OCI-LY7 (cell line): Measurements from ENCODE around the gene RXFP2. TPM values are rescaled to one million over a fixed set of nuclear protein-coding genes. Genes with fewer than 3 reads are reported as not detected.
A peak's percentile ranks its signal among the peaks of the same experiment; 100 is the strongest.

Experiments used
- BruUV-seq: library from RNA; stranded (reverse); fragments of 400-500 nt; replicated peaks from 2 replicates; lab custom pipeline; 2021; lab: Mats Ljungman, UMichigan
- CTCF ChIA-PET: fragments of 300-600 bp; sonication (Branson Sonifier 250); formaldehyde crosslinking; loops from one replicate; lab custom pipeline; 2022; ENCODE audit warnings: antibody characterized with exemption; ENCODE audit not compliant: unreplicated experiment; lab: Charles Lee
- POLR2A ChIA-PET: fragments of 300-600 bp; sonication (Branson Sonifier 250); formaldehyde crosslinking; loops from one replicate; lab custom pipeline; 2022; ENCODE audit warnings: antibody characterized with exemption; lab: Charles Lee
- DNase-seq: peaks from one replicate; pipeline ENCODE4 v3.0.0-alpha.2; 2015; ENCODE audit warnings: low spot score
- H2AFZ ChIP-seq: fragments of 200-600 bp; sonication (generic), shearing (Covaris generic); 2 replicates; pipeline ENCODE4 v1.6.1; 2014; ENCODE audit warnings: mild to moderate bottlenecking, antibody characterized with exemption, low read length, moderate library complexity
- H3K27ac ChIP-seq: fragments of 200-600 bp; sonication (generic); 2 replicates; pipeline ENCODE4 v1.5.1; 2014; ENCODE audit warnings: mixed run types, low read depth, mild to moderate bottlenecking, moderate library complexity, low read length, inconsistent platforms; ENCODE audit not compliant: poor library complexity, severe bottlenecking
- H3K36me3 ChIP-seq: fragments of 200-600 bp; sonication (generic); 2 replicates; pipeline ENCODE4 v1.6.1; 2014; ENCODE audit warnings: mild to moderate bottlenecking, antibody characterized with exemption, low read length, moderate library complexity, mixed read lengths; ENCODE audit not compliant: insufficient read depth
- H3K4me1 ChIP-seq: fragments of 200-600 bp; sonication (generic); 2 replicates; pipeline ENCODE4 v1.5.1; 2014; ENCODE audit warnings: mild to moderate bottlenecking, low read length; ENCODE audit not compliant: insufficient read depth, poor library complexity, severe bottlenecking
- H3K4me2 ChIP-seq: fragments of 200-600 bp; sonication (generic); 2 replicates; pipeline ENCODE4 v1.6.1; 2014; ENCODE audit warnings: mild to moderate bottlenecking, low read length
- H3K4me3 ChIP-seq: fragments of 200-600 bp; sonication (generic); 2 replicates; pipeline ENCODE4 v1.5.1; 2014; ENCODE audit warnings: mild to moderate bottlenecking, low read depth, low read length; ENCODE audit not compliant: poor library complexity, severe bottlenecking
- H3K79me2 ChIP-seq: fragments of 200-600 bp; sonication (generic); 2 replicates; pipeline ENCODE4 v1.6.1; 2016; ENCODE audit warnings: low read depth, mild to moderate bottlenecking, low read length, moderate library complexity, mixed read lengths; ENCODE audit not compliant: insufficient read depth
- H3K9me2 ChIP-seq: fragments of 200-600 bp; sonication (generic); 2 replicates; pipeline ENCODE4 v1.6.1; 2016; ENCODE audit warnings: mild to moderate bottlenecking, low read length, mixed read lengths; ENCODE audit not compliant: insufficient read depth
- H3K9me3 ChIP-seq: fragments of 200-600 bp; sonication (generic); 2 replicates; pipeline ENCODE4 v1.6.1; 2014; ENCODE audit warnings: mild to moderate bottlenecking, mixed run types, low read length, mixed read lengths
- H4K20me1 ChIP-seq: fragments of 200-600 bp; sonication (generic); 2 replicates; pipeline ENCODE4 v1.6.1; 2014; ENCODE audit warnings: mild to moderate bottlenecking, antibody characterized with exemption, low read length, moderate library complexity, mixed read lengths; ENCODE audit not compliant: insufficient read depth
- CTCF ChIP-seq: fragments of 200-600 bp; sonication (generic); conservative IDR thresholded peaks from 2 replicates; pipeline ENCODE4 v1.5.1; 2014; ENCODE audit warnings: mild to moderate bottlenecking, antibody characterized with exemption, low read length, moderate library complexity, mixed read lengths
- EZH2phosphoT487 ChIP-seq: fragments of 200-600 bp; sonication (generic); IDR thresholded peaks from 2 replicates; pipeline ENCODE4 v1.6.1; 2018; ENCODE audit warnings: low read depth, borderline replicate concordance, mild to moderate bottlenecking, mixed run types, antibody characterized with exemption, low read length, moderate library complexity, mixed read lengths
- intact Hi-C: fragments of 100-400 bp; cut with micrococcal nuclease; formaldehyde crosslinking; loops from one replicate; pipeline ENCODE4 v1.10.0; 2022; ENCODE audit not compliant: unreplicated experiment
- total RNA-seq, 2 experiments: library from RNA; depleted of rRNA in 1 of 2; stranded (reverse); fragments of >200 nt in 1 of 2; shearing (Covaris generic) in 1 of 2; gene quantifications; 2 replicates each; pipeline ENCODE4 v1.2.3, GENCODE V29; 2014 to 2022

RXFP2 gene
- total RNA-seq, 2 experiments from 2014 or later, result not detected

DNA sequence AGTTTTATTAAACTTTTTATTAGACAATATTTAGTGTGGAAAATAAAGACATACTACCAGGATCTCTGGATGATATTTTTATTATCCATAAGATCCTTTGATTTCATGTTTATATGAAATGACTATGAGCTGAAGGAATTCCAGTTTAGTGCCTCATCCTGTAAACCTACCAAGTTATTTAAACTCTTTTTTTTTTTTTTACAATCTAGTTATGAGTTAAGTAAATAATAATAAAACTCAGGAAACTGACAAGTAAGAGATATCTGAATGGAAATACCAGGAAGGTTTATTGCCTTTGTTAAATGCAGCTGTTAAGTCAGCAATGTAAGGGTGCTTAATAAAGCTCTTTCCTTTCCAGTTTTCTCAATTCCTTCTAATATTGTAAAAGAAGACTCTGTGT lies 53.9 kb downstream of the RXFP2 start:
- Histone ChIP-seq H3K9me2 (no peaks in the 10 kb centered on the region), H3K4me1 (no peaks in the 10 kb centered on the region), H2AFZ (no peak overlapping the region), H3K27ac (no peak overlapping the region), H4K20me1 (no peaks in the 10 kb centered on the region), H3K4me2 (no peak overlapping the region), H3K79me2 (no peaks in the 10 kb centered on the region), H3K4me3 (no peak overlapping the region), H3K9me3 (no peaks in the 10 kb centered on the region), H3K36me3 (no peaks in the 10 kb centered on the region)
- TF ChIP-seq EZH2phosphoT487, result no peak
- no peak for TF ChIP-seq CTCF
- no peak for DNase-seq
- intact Hi-C loops, result no loop called here
- ChIA-PET POLR2A (no interaction called here), CTCF (no interaction called here)
- no TSS peak for BruUV-seq

DNA sequence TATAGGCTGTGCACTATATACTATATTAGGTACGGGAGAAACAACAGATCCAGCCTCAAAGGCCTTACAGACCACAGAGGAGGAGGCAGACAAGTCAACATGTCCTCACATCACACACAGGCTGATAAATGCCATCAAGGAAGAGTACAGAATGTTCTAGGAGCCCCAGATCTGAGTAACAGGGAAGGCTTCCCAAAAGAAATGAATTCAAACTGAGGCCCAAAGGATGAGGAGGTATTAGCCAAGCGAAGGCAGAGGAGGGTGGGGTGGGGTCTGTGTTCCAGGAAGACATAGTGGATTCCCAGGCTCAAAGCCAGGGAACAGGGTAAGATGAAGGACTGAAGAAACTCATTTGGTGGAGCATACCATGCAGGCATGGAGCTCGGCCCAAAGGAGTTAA lies 55.1 kb downstream of the RXFP2 start:
- no peak overlapping the region for H3K4me2 ChIP-seq
- no peaks in the 10 kb centered on the region for H4K20me1 ChIP-seq
- no peak overlapping the region for H3K4me3 ChIP-seq
- H2AFZ ChIP-seq, result no peak overlapping the region
- TF ChIP-seq CTCF, result no peak
- TF ChIP-seq EZH2phosphoT487, result no peak
- H3K9me2 ChIP-seq, result no peaks in the 10 kb centered on the region
- no peaks in the 10 kb centered on the region for H3K79me2 ChIP-seq
- H3K9me3 ChIP-seq, result no peaks in the 10 kb centered on the region
- BruUV-seq, result no TSS peak
- no peaks in the 10 kb centered on the region for H3K4me1 ChIP-seq
- no peak overlapping the region for H3K27ac ChIP-seq
- no peaks in the 10 kb centered on the region for H3K36me3 ChIP-seq
- CTCF ChIA-PET, result no interaction called here
- intact Hi-C loops, result no loop called here
- POLR2A ChIA-PET, result interaction anchor here (0.8 kb wide), 1 partner anchor 14 kb away, joined by 3 read pairs; no protein-coding TSS in a partner anchor
- DNase-seq, result no peak

GRCh38 chr13:31797154-31797775 lies 57.9 kb downstream of the RXFP2 start:
- Histone ChIP-seq H4K20me1 (no peaks in the 10 kb centered on the region), H3K9me2 (no peaks in the 10 kb centered on the region), H3K4me2 (no peak overlapping the region), H3K36me3 (no peaks in the 10 kb centered on the region), H3K27ac (no peak overlapping the region), H3K9me3 (no peaks in the 10 kb centered on the region), H2AFZ (no peak overlapping the region), H3K4me3 (no peak overlapping the region), H3K4me1 (no peaks in the 10 kb centered on the region), H3K79me2 (no peaks in the 10 kb centered on the region)
- POLR2A ChIA-PET, result no interaction called here
- TF ChIP-seq CTCF (peak; percentile 50), EZH2phosphoT487 (no peak)
- DNase-seq, result no peak
- CTCF ChIA-PET, result no interaction called here
- intact Hi-C loops, result no loop called here
- BruUV-seq, result no TSS peak
